ENCODE data around the gene TRPM3.

The TRPM3 gene

DNA sequence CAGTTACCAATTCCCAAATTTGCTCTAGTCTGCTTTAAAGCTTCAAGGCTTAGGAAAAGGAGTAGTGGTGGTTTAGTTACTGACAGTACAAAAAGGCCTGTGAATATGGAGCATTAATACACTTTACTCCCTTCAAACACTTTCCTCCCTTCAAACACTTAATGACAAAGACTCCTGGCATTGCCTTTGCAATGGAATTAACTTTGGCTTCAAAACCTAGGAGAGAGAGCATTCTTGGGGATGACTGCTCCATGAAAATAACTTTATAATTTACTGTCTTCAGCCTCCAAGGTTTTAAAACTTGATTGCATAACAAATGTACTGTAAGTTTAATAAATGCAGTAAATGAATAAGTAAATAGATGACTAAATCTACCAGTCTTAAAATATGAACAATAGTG, 185.6 kb downstream of the TRPM3 start:
- CTCF ChIA-PET: interaction anchor here (1.0 to 1.6 kb wide), 4 partner anchors 9 to 16 kb away, joined by 3 to 7 read pairs (median 3); no protein-coding TSS in a partner anchor

DNA sequence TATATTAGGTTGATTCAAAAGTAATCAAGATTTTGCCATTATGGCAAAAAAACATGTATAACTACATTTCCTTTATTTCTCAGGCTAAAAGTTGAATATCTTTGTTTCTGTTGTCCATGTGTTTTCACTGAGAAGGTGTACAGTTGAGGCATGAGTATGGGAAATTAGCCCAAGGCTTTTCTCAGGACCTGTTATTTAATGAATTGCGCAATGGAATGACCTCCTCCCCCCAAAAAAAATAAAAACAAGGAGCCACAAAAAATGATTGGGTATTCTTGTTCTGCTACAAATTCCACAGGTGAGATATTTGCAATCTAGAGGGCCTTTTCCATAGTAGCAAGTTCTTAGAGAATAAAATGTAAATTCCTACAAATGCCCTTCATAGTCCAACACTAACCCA, 186.8 kb downstream of the TRPM3 start:
- DNase-seq (ENCODE audit: extremely low spot score): no peak
- TF ChIP-seq, protein P1, sequence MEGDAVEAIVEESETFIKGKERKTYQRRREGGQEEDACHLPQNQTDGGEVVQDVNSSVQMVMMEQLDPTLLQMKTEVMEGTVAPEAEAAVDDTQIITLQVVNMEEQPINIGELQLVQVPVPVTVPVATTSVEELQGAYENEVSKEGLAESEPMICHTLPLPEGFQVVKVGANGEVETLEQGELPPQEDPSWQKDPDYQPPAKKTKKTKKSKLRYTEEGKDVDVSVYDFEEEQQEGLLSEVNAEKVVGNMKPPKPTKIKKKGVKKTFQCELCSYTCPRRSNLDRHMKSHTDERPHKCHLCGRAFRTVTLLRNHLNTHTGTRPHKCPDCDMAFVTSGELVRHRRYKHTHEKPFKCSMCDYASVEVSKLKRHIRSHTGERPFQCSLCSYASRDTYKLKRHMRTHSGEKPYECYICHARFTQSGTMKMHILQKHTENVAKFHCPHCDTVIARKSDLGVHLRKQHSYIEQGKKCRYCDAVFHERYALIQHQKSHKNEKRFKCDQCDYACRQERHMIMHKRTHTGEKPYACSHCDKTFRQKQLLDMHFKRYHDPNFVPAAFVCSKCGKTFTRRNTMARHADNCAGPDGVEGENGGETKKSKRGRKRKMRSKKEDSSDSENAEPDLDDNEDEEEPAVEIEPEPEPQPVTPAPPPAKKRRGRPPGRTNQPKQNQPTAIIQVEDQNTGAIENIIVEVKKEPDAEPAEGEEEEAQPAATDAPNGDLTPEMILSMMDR (IDR thresholded peaks at IDR 0.05; ENCODE audit: control extremely low read depth, extremely low read depth, low read depth, missing control alignments): no peak
- POLR2A ChIA-PET: no interaction called here
- CTCF ChIA-PET: no interaction called here

More for the DNA sequence above, 185.6 kb downstream of the TRPM3 start:
- no peak for DNase-seq (ENCODE audit: extremely low spot score)
- POLR2A ChIA-PET: no interaction called here
- TF ChIP-seq, protein P1 (IDR thresholded peaks at IDR 0.05; ENCODE audit: control extremely low read depth, extremely low read depth, low read depth, missing control alignments): no peak

DNA sequence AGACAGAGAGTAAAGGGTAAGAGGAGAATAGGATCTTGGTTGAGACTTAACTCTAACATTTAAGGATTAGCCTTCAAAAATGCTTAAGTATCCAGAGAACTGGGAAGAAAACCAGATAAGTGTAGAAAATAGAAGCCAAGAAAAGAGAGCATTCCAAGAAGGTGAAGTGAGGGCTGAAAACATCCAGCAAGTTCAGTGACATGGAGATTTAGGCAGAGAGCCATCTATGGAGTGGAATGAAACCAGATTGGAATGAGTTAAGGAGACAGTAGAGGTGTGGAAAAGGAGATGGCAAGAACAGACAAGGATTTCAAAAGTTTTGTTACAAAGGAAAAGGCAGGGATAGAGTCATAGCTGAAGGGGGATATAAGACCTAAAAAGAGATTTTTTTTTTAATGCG, 188.1 kb downstream of the TRPM3 start:
- TF ChIP-seq, protein P1 (IDR thresholded peaks at IDR 0.05; ENCODE audit: control extremely low read depth, extremely low read depth, low read depth, missing control alignments): no peak
- ChIA-PET POLR2A (no interaction called here), CTCF (no interaction called here)
- DNase-seq (ENCODE audit: extremely low spot score): no peak

DNA sequence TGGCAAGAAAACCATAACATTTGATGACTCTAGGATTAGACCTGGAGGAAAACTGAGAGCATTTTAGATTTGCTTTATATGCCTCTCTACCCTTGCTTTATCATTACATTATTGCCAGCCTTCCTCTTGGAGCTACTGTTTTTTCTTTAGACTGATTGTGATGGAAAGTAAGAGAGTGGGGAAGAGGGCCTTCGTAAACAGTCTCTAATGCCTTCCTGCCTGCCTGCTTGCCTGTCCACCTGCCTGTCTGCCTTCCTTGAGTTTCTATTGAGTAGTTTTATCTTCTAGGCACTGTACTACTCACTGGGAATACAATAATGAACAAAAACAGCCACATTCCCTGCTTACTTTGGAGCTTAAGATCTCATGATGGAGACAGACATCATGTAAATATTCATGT, 189.3 kb downstream of the TRPM3 start:
- POLR2A ChIA-PET: no interaction called here
- DNase-seq (ENCODE audit: extremely low spot score): no peak
- TF ChIP-seq, protein P1 (IDR thresholded peaks at IDR 0.05; ENCODE audit: control extremely low read depth, extremely low read depth, low read depth, missing control alignments): no peak
- CTCF ChIA-PET: no interaction called here

DNA sequence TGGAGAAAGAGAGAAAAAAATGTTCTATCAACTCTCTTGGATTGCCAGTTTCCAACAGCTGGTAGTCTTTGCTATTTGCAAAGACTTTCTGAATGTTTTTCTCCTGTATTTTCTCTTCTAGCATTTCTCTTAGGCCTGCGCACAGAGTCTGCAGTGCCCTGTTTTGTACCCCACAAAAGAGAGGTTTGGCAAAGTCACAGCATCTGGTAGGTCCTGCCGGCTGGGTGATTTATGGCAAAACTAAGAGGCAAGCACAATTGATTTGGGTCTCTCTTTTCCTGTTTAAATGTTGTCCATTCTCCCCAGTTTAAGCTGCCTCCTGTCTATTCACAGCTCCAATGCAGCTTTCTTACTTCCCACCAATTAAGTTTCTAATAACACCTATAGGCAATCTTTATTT, 193.9 kb downstream of the TRPM3 start:
- TF ChIP-seq, protein P1 (IDR thresholded peaks at IDR 0.05; ENCODE audit: control extremely low read depth, extremely low read depth, low read depth, missing control alignments): no peak
- DNase-seq (ENCODE audit: extremely low spot score): no peak
- ChIA-PET CTCF (interaction anchor here (0.8 to 1.5 kb wide), 9 partner anchors 8 to 322 kb away, joined by 3 to 4 read pairs (median 3); no protein-coding TSS in a partner anchor), POLR2A (no interaction called here)

DNA sequence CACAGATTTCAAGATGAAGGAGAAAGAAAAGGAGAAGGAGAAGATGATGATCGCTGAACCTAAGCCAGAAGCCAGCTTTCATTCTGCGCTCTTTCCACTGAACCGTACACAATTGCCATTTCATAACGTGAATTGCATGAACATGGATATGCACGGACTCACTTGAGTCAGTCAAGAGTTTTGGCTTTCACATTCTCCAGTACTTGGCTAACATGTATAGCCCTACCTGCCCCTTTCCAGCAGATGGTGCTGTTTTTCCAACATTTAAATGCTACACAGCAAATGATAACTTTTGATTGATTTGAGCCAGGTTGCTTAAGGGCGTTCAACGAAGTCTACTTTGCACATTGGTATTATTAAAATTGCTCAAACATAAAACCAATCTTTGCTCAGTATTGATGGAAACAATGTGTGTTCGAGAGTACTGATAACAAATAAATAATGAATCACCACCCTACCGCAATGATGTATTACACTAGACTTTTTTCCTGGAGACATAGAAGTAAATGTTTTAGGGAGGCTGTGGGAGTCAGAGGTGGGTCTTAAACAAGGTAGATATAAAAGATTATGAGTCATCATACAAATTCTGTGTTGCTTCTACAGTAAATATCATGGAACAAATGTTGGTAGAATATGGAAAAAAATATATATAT, 196.4 kb downstream of the TRPM3 start:
- TF ChIP-seq, protein P1 (IDR thresholded peaks at IDR 0.05; ENCODE audit: control extremely low read depth, extremely low read depth, low read depth, missing control alignments): peak; percentile 66
- ChIA-PET CTCF (interaction anchor here (0.7 to 0.9 kb wide), 4 partner anchors 16 to 79 kb away, joined by 3 to 4 read pairs (median 3); no protein-coding TSS in a partner anchor), POLR2A (no interaction called here)
- DNase-seq (ENCODE audit: extremely low spot score): peak; percentile 13
